Prostate gland (tissue), 2 donors: ENCODE results near the gene KCNK16.

ENCODE experiments used
- POLR2A ChIP-seq: fragments of 450-650 bp; IDR thresholded peaks from one replicate; pipeline ENCODE4 v1.6.1; 2016; ENCODE audit warnings: antibody characterized with exemption, mild to moderate bottlenecking
- POLR2AphosphoS5 ChIP-seq: sonication (generic); formaldehyde crosslinking; IDR thresholded peaks from one replicate; pipeline ENCODE4 v1.6.1; 2017; ENCODE audit warnings: antibody characterized with exemption
- TF ChIP-seq, protein P1 (sequence below), 4 experiments: fragments of 200-600 bp in 2 of 4; fragments of 450-650 bp in 2 of 4; sonication (generic) in 2 of 4; IDR thresholded peaks; 1 replicate in 3 of 4; 2 replicates in 1 of 4; pipeline ENCODE4 v1.5.1; 2016 to 2019; ENCODE audit warnings: antibody characterized with exemption in 4 of 4, mild to moderate bottlenecking in 2 of 4, moderate library complexity in 2 of 4

- TF ChIP-seq, protein P1, sequence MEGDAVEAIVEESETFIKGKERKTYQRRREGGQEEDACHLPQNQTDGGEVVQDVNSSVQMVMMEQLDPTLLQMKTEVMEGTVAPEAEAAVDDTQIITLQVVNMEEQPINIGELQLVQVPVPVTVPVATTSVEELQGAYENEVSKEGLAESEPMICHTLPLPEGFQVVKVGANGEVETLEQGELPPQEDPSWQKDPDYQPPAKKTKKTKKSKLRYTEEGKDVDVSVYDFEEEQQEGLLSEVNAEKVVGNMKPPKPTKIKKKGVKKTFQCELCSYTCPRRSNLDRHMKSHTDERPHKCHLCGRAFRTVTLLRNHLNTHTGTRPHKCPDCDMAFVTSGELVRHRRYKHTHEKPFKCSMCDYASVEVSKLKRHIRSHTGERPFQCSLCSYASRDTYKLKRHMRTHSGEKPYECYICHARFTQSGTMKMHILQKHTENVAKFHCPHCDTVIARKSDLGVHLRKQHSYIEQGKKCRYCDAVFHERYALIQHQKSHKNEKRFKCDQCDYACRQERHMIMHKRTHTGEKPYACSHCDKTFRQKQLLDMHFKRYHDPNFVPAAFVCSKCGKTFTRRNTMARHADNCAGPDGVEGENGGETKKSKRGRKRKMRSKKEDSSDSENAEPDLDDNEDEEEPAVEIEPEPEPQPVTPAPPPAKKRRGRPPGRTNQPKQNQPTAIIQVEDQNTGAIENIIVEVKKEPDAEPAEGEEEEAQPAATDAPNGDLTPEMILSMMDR (IDR thresholded peaks at IDR 0.05): no peak
- no peak for TF ChIP-seq POLR2A
- TF ChIP-seq POLR2AphosphoS5: no peak
Observed at GRCh38 chr6:39360378-39360777, 37.9 kb upstream of the KCNK16 start.
